Neuron (in vitro differentiated cells): ENCODE data around the gene SPART.
"Not testable (repeated sequence)": the region's sequence is repeated elsewhere in the genome, so short reads cannot be mapped to it uniquely, and the experiment has no call there.

Experiments used
- H2AFZ ChIP-seq: one replicate; pipeline ENCODE4 v1.6.1; 2013; ENCODE audit warnings: low read depth, mild to moderate bottlenecking, inconsistent platforms, low read length, moderate library complexity
- H3K27me3 ChIP-seq: one replicate; pipeline ENCODE4 v1.6.1; 2013; ENCODE audit warnings: low read length; ENCODE audit not compliant: insufficient read depth
- H3K36me3 ChIP-seq: one replicate; pipeline ENCODE4 v1.6.1; 2013; ENCODE audit warnings: low read length; ENCODE audit not compliant: insufficient read depth
- H3K4me1 ChIP-seq: one replicate; pipeline ENCODE4 v1.6.1; 2013; ENCODE audit warnings: low read length; ENCODE audit not compliant: insufficient read depth
- H3K4me3 ChIP-seq: 2 replicates; pipeline ENCODE4 v1.5.1; 2013; ENCODE audit warnings: mild to moderate bottlenecking, low read length, moderate library complexity
- H3K9me3 ChIP-seq: one replicate; pipeline ENCODE4 v1.6.1; 2013; ENCODE audit warnings: low read length

Gene SPART

DNA sequence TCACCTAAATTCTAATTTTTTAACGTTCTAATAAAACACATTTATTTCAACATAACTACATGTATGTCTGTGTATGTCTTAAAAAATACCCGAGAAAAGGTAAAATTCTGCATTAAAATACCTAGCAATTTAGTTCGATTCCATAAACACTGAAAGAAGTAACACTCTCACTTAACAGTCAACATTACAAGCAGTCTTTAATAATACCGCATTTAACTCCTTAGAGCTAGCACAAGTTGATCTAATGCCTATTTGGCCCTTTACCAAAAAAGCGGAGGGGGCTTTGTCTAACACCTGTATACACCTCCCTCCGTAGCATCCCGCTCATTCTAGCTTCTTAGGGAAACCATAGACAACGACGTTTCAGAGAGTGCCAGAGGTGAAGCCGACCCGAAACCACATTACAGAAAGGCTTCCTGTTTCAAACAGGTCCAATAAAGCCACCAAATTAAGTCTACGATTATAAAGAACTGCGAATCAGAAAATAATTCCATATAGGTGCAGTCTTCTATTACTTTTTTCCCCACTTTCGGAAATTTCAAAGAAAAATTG is 1.2 kb downstream of the SPART start:
- H3K4me3 ChIP-seq: peak overlapping the region; percentile 99
- H3K9me3 ChIP-seq: no peaks in the 10 kb centered on the region
- no peaks in the 10 kb centered on the region for H3K27me3 ChIP-seq
- H3K4me1 ChIP-seq: peaks cover 11% of the 10 kb centered on the region
- no peaks in the 10 kb centered on the region for H3K36me3 ChIP-seq
- H2AFZ ChIP-seq: peak overlapping the region; percentile 99

GRCh38 chr13:36344173-36344572 is 2.0 kb downstream of the SPART start:
- Histone ChIP-seq H3K27me3 (no peaks in the 10 kb centered on the region), H3K36me3 (no peaks in the 10 kb centered on the region), H2AFZ (no peak overlapping the region), H3K4me1 (peaks cover 11% of the 10 kb centered on the region), H3K4me3 (peak overlapping the region; percentile 99), H3K9me3 (no peaks in the 10 kb centered on the region)

DNA sequence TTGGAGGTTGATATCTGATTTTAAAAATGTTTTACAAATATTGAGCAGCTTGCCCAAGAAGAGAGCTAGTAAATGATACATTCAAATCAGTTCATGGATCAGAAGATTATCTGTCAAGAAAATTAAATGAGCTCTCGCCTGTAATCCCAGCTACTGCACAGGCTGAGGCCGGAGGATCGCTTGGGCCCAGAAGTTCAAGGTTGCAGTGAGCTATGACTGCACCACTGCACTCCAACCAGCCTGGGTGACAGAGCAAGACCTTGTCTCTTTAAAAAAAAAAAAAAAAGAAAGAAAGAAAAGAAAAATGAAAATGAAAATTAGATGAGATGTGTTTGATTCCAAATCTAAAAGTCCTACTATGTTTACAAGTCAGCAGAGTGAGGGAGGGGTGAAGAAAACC is 2.4 kb downstream of the SPART start:
- Histone ChIP-seq H2AFZ (no peak overlapping the region), H3K4me3 (peak overlapping the region; percentile 99), H3K36me3 (no peaks in the 10 kb centered on the region), H3K9me3 (no peaks in the 10 kb centered on the region), H3K27me3 (no peaks in the 10 kb centered on the region), H3K4me1 (peaks cover 11% of the 10 kb centered on the region)

GRCh38 chr13:36342715-36343114 is 3.5 kb downstream of the SPART start:
- Histone ChIP-seq H3K4me1 (peaks cover 11% of the 10 kb centered on the region), H2AFZ (no peak overlapping the region), H3K9me3 (no peaks in the 10 kb centered on the region), H3K36me3 (no peaks in the 10 kb centered on the region), H3K27me3 (no peaks in the 10 kb centered on the region), H3K4me3 (no peak overlapping the region)

DNA sequence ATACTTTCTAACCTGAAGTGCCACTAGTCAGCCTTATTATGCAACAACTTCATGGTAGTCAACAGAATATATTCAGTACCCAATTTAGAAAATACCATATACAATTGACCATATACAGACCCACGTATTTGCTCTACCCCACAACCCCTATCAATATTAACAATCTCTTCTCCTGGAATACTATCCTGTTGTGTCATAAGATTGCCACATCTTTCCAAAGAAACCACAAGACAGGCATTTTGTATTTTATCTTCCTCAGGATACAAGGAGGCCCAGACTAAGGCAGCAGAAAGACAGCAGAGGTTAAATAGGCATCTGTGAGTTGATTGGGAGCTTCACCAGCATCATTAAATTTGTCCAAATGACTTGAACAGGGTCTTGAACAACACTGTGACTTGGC is 4.5 kb downstream of the SPART start:
- no peaks in the 10 kb centered on the region for H3K9me3 ChIP-seq
- H2AFZ ChIP-seq: no peak overlapping the region
- no peaks in the 10 kb centered on the region for H3K27me3 ChIP-seq
- H3K36me3 ChIP-seq: no peaks in the 10 kb centered on the region
- H3K4me1 ChIP-seq: peaks cover 11% of the 10 kb centered on the region
- no peak overlapping the region for H3K4me3 ChIP-seq

GRCh38 chr13:36339600-36340155 is 6.5 kb downstream of the SPART start:
- Histone ChIP-seq H3K27me3 (no peaks in the 10 kb centered on the region), H3K4me3 (no peak overlapping the region), H2AFZ (no peak overlapping the region), H3K4me1 (peaks cover 11% of the 10 kb centered on the region), H3K9me3 (no peaks in the 10 kb centered on the region), H3K36me3 (peaks cover 8% of the 10 kb centered on the region)

GRCh38 chr13:36337938-36338641 is 8.1 kb downstream of the SPART start:
- no peak overlapping the region for H2AFZ ChIP-seq

DNA sequence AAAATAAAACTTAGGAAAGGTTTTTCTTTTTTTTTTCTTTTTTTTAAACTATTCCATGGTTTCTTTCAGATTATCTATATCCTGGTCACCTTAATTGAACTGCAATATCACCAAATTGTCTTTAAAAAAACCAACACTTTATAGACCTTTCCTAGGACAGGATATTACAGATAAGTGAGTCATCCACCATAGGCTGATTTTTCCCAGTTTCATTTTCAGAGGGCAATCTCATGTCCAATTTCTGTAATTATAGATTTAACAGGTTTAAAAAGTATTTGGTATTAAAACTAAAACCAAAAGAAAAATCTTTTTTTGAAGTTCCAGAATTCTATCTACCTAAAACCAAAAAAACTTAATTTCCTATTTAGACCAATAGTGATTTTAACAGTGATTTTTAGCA is 13.2 kb downstream of the SPART start:
- Histone ChIP-seq H3K27me3 (no peaks in the 10 kb centered on the region), H3K4me1 (no peaks in the 10 kb centered on the region), H2AFZ (no peak overlapping the region), H3K9me3 (no peaks in the 10 kb centered on the region), H3K36me3 (peaks cover 47% of the 10 kb centered on the region), H3K4me3 (no peak overlapping the region)

More at GRCh38 chr13:36337938-36338641, 8.1 kb downstream of the SPART start:
- Histone ChIP-seq H3K27me3 (no peaks in the 10 kb centered on the region), H3K9me3 (no peaks in the 10 kb centered on the region), H3K4me3 (no peak overlapping the region), H3K36me3 (peaks cover 12% of the 10 kb centered on the region), H3K4me1 (no peaks in the 10 kb centered on the region)

DNA sequence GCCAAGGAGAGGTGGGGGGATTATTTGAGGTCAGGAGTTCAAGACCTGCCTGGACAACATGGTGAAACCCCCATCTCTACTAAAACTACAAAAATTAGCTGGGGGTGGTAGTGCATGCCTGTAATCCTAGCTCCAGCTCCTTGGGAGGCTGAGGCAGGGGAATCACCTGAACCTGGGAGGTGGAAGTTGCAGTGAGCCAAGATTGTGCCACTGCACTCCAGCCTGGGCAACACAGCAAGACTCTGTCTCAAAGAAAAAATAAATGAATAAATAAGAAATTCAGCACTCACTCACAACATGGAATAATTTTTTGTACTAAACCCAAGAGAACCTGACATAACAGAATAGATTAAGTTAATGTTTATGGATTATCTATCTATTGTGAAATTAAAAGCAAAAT is 13.9 kb downstream of the SPART start:
- not testable (repeated sequence) for H3K4me1 ChIP-seq, H2AFZ ChIP-seq, H3K9me3 ChIP-seq, H3K4me3 ChIP-seq, H3K27me3 ChIP-seq
- H3K36me3 ChIP-seq: peaks cover 52% of the 10 kb centered on the region

DNA sequence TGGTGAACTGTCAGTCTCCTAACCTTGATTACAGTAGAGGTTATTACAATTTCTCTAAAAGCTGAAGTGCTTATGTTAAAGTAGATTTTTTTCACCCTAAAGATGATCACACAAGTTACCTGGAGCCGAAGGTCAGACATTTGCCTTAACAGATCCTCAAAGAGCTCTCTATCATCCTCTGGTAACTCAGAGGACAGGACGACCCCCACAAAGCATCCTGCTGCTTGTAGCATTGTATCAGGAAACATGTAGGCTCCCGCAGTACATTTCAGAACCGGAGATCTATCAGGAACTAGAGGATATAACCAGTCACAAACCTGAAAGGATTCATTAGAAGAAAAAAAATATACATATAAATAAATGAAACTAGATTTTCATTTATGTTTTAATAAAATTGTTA is 14.9 kb downstream of the SPART start:
- no peak overlapping the region for H3K4me3 ChIP-seq
- no peaks in the 10 kb centered on the region for H3K4me1 ChIP-seq
- no peaks in the 10 kb centered on the region for H3K9me3 ChIP-seq
- H3K36me3 ChIP-seq: peaks cover 60% of the 10 kb centered on the region
- no peak overlapping the region for H2AFZ ChIP-seq
- no peaks in the 10 kb centered on the region for H3K27me3 ChIP-seq

GRCh38 chr13:36329361-36329760 is 16.8 kb downstream of the SPART start:
- no peak overlapping the region for H3K4me3 ChIP-seq
- no peaks in the 10 kb centered on the region for H3K4me1 ChIP-seq
- no peak overlapping the region for H2AFZ ChIP-seq
- no peaks in the 10 kb centered on the region for H3K9me3 ChIP-seq
- no peaks in the 10 kb centered on the region for H3K27me3 ChIP-seq
- peaks cover 68% of the 10 kb centered on the region for H3K36me3 ChIP-seq

DNA sequence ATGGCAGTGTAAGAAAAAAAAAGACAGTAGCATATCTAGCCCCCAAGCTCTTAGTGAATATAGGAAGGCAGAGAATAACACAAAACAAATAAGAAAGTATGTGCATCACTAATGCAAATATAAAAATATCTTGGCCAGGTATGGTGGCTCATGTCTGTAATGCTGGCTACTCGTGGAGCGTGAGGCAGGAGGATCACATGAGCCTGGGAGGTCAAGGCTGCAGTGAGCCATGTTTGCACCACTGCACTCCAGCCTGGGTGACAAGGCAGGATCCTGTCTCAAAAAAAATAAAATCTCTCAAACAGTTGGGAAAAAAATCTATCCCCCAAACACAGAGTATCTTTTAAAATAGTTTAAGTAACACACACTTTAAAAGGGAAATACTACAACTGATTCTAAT is 17.4 kb downstream of the SPART start:
- H3K9me3 ChIP-seq: no peaks in the 10 kb centered on the region
- H3K36me3 ChIP-seq: peaks cover 69% of the 10 kb centered on the region
- no peak overlapping the region for H3K4me3 ChIP-seq
- no peaks in the 10 kb centered on the region for H3K4me1 ChIP-seq
- no peaks in the 10 kb centered on the region for H3K27me3 ChIP-seq
- no peak overlapping the region for H2AFZ ChIP-seq

DNA sequence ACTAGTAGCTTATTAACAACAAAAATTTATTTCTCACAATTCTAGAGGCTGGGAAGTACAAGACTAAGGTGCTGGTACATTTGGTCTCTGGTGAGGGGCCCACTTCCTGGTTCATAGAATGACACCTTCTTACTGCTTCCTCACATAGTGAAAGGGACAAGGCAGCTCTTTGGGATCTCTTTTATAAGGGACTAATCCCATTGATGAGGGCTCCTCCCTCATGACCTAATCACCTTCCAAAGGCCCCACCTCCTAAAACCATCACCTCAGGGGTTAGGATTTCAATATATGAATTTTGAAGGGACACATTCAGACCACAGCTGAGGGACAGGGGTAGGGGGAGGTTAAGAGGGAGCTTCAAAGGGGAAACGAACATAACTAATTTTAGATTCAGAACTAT is 20.3 kb downstream of the SPART start:
- Histone ChIP-seq H3K27me3 (no peaks in the 10 kb centered on the region), H3K36me3 (peaks cover 81% of the 10 kb centered on the region), H3K9me3 (no peaks in the 10 kb centered on the region), H3K4me3 (no peak overlapping the region), H2AFZ (no peak overlapping the region), H3K4me1 (no peaks in the 10 kb centered on the region)

DNA sequence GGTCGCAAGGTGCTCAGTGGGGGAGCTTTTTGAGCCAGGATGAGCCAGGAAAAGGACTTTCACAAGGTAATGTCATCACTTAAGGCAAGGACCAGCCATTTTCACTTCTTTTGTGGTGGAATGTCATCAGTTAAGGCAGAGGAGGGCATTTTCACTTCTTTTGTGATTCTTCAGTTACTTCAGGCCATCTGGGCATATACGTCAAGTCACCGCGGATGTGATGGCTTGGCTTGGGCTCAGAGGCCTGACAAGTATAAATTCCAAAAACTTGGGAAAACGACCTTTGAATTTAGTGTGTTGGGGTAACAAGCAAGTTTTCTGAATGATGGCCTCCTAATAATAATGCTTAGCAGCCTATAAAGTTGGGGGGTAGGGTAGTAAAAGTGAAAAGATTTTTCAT is 21.3 kb downstream of the SPART start:
- H3K36me3 ChIP-seq: peaks cover 70% of the 10 kb centered on the region
- not testable (repeated sequence) for H2AFZ ChIP-seq, H3K9me3 ChIP-seq, H3K27me3 ChIP-seq, H3K4me3 ChIP-seq, H3K4me1 ChIP-seq
